A549 treated with CORT108297 at 1 μM for 4 hours (cell line): ENCODE results near the gene AMDHD2. TPM values are rescaled to one million over a fixed set of nuclear protein-coding genes. Genes with fewer than 3 reads are reported as not detected.

Source experiments
- total RNA-seq: library from RNA; stranded (reverse); fragments of 200-300 nt; extraction: Qiagen RNA extraction; gene quantifications from 5 replicates; pipeline ENCODE4 v1.2.3, GENCODE V29; 2022

AMDHD2 gene, protein sequence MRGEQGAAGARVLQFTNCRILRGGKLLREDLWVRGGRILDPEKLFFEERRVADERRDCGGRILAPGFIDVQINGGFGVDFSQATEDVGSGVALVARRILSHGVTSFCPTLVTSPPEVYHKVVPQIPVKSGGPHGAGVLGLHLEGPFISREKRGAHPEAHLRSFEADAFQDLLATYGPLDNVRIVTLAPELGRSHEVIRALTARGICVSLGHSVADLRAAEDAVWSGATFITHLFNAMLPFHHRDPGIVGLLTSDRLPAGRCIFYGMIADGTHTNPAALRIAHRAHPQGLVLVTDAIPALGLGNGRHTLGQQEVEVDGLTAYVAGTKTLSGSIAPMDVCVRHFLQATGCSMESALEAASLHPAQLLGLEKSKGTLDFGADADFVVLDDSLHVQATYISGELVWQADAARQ
- total RNA-seq, result 16.1 to 31.7 TPM (median 29.1 TPM) in 5 replicates

DNA sequence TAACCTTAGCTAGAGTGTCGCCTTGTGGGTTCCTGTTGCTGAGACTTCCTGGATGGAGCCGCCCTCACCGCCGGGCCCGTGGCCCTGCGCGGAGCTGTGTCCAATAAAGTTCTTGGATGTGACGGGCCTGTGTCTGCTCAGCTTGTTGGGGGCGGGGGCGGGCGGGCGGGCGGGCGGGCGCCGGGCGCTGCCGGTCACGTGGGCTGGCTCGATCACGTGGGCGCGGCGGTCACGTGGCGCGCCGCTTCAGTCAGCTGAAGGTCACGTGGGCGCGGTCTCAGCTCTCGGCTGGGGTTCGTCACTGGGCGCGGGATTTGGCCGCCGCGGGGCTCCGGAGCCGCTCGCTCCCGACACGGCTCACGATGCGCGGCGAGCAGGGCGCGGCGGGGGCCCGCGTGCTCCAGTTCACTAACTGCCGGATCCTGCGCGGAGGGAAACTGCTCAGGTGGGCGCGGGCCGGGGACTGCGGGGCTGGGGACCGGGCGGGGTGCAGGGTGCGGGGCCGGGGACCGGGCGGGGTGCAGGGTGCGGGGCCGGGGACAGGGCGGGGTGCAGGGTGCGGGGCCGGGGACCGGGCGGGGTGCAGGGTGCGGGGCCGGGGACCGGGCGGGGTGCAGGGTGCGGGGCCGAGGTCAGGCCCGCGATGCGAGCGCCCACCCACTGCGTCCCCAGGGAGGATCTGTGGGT is at the start of gene AMDHD2:
TSS of gene AMDHD2 (plus strand) at position 275 of the 687 bp plus-strand sequence. CDS start at position 363, 88 bp downstream.

DNA sequence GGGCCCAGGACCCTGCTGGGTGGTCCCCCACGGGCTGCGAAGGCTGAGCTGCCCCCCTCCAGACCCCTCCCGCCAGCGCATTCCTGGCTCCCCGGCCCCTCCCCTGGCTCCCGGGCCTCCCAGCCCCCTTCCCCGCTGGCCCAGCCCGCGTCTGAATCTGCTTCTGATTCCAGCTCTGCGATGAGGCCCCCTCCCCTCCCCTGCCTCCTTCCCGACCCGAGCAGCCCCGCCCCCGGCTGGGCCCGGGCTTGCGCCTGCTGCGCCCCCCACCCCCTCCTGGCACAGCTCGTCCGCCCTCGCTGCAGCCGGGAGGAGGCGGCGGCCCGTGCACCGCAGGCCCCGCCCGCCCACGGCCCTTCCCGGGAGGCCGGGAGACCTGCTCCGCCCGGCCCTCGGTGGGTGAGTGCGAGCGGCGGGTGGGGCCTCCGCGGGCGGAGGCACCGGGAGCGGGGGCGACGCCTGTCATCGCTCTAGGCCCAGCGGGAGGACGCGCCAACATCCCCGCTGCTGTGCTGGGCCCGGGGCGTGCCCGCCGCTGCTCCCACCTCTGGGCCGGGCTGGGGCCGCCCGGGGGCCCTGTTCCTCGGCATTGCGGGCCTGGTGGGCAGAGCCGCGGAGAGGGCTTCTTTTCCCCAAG is 49.0 kb upstream of the AMDHD2 start, which contains the start of gene NTN3:
TSS of gene NTN3 (plus strand) at position 282 of the 637 bp plus-strand sequence. CDS start 405 bp downstream, outside the sequence.

DNA sequence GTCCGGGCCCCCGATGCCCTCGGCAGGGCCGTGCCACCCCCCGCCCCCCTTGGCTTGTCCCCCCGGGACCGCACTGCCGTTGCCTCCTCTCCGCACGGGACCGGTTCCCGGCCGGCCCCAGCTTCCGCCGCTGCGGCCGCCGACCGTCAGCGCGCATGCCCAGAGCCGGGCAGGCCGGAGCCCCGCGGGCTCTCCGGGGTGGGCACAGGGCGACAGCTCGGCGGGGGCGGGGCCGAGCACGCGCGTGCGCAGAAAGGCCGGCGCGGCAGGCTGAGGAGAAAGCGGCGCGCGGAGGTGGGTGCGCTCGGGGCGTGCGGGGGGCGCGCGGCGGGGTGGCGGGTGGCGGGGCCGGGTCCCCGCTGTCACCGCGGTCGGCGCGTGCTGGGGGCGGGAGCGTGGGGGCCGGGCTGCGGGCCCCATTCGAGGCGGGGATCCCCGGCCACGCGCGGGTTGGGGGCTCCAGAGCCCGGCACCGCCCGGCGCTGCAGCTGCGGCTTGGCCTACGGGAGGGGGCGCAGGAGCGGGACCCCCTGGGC is 45.2 kb upstream of the AMDHD2 start, which contains the start of gene TBC1D24:
TSS of gene TBC1D24 (plus strand) at position 251 of the 536 bp plus-strand sequence. CDS start 21,022 bp downstream, outside the sequence.

DNA sequence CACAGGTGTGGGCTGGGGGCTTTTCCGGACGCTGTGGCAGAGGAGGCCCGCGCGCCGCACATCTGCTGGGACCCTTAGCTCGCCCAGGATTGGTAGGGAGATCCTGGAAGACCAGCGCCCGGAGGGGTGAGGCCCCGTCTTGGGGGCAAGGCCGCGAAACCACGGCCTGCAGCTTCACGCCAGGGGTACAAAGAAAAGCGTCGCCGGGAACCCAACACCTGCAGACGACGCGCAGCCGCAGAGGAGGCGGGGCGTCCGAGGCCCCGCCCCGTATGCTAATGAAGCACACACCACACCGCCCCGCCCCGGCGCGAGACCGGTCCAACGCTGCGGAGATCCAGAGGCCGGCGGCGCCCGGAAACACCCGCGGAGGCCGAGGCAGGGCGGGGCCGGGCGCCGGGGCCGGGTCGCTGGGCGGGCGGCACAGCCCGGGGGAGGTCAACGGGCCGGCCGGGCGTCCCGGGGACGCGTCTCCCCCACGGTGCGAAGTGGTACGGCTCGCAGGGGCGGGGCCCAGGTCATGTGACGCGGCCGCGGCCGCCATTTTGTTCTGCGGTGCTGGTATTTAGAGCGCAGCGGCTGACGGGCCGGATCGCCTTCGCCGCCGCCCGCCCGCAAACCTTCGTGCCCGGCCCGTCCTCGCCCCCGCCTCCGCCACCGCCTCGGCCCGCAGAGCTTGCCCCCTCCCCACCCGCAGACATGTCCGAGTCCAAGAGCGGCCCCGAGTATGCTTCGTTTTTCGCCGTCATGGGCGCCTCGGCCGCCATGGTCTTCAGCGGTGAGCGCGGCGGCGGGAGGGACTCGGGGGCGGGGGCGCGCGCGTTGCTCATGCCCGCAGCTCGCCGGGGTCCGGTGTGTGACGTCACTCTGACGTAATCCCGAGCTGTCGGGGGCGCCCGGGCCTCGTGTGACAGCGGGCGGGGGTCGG is 6.5 kb upstream of the AMDHD2 start, which contains the start of gene ATP6V0C:
TSS of gene ATP6V0C (plus strand) at position 548 of the 928 bp plus-strand sequence. CDS start at position 700, 152 bp downstream.

DNA sequence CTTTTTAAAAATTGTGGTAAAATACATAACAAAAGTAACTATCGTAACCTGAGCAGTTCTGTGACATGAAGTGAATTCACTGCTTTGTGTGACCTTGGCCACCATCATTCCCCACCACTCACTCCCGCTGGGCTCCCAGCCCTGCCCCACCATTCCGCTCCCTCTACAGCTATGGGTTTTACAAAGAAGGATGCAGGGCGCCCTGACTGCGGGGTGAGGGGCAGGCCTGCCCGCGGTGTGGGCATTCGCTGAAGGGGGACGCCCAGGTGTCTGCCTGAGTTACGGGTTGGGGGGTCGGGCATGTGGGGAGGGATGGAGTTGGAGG is 11.2 kb downstream of the AMDHD2 start, which contains the start of gene CEMP1:
TSS of gene CEMP1 (minus strand) at position 38 of the 325 bp plus-strand sequence. CDS start 335 bp downstream, outside the sequence.

DNA sequence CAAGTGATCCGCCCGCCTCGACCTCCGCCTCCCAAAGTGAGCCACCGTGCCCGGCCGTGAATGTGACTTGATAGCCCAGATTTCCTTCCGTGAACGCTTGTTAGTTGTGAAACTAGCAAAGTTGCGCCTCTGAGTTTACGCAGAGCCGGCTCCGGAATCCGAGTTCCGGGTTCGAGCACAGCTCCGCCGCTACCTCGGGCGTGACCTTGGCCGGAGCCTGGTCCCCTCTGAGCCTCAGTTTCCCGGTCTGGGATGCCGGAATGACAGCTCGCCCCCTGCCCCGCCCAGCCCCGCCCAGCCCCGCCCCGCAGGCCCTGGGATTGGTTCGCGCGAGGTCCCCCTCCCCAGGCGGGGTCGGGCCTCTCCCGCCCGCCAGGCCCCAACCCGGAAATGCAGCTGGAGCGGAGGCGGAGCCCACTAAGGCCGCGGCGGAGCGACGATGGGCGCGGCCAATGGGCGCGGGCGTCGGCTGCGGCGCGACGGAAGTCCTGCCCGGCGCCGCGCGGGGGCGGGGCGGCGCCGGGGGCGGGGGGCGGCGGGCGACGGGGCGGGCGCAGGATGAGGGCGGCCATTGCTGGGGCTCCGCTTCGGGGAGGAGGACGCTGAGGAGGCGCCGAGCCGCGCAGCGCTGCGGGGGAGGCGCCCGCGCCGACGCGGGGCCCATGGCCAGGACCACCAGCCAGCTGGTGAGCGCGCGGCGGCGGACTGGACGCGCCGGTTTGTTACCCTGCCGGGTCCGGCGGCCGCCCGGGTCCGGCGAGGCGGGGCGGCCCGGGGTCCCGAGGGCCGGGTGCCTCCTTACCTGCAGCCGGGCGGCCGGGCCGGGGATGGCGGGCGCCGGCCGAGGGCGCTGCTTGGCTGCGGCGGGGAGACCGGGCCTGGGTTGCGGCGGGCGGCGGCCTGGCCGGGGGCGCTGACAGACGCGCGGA is 17.5 kb downstream of the AMDHD2 start, which contains the start of gene PDPK1:
TSS of gene PDPK1 (plus strand) at position 571 of the 929 bp plus-strand sequence. CDS start at position 663, 92 bp downstream.

Other genes starting within 250 kb of the AMDHD2 start
- 14.0 to 21.1 TPM (median 19.2 TPM) in 5 replicates for gene ABCA3, start 179.6 kb upstream of the AMDHD2 start, total RNA-seq
- gene CCNF, start 90.9 kb upstream of the AMDHD2 start, total RNA-seq, result 19.6 to 24.6 TPM (median 23.6 TPM) in 5 replicates
- gene TEDC2, start 60.3 kb upstream of the AMDHD2 start, total RNA-seq, result 19.1 to 26.3 TPM (median 22.0 TPM) in 5 replicates
- gene NTN3, start 49.1 kb upstream of the AMDHD2 start, total RNA-seq, result 0.05 to 0.07 TPM in 2 of 5 replicates, not detected in the others
- 6.3 to 9.5 TPM (median 8.6 TPM) in 5 replicates for gene TBC1D24, start 45.2 kb upstream of the AMDHD2 start, total RNA-seq
- gene ATP6V0C, start 6.4 kb upstream of the AMDHD2 start, total RNA-seq, result 148 to 313 TPM (median 244 TPM) in 5 replicates
- gene CEMP1, start 11.0 kb downstream of the AMDHD2 start, total RNA-seq, result 0.07 to 0.13 TPM (median 0.08 TPM) in 3 of 5 replicates, not detected in the others
- gene PDPK1, start 17.6 kb downstream of the AMDHD2 start, total RNA-seq, result 20.2 to 23.8 TPM (median 21.2 TPM) in 5 replicates
- 34.8 to 46.0 TPM (median 43.1 TPM) in 5 replicates for gene KCTD5, start 162.2 kb downstream of the AMDHD2 start, total RNA-seq
- gene PRSS27, start 199.9 kb downstream of the AMDHD2 start, total RNA-seq, result 0.89 to 1.7 TPM (median 1.5 TPM) in 5 replicates
- gene SRRM2, start 232.3 kb downstream of the AMDHD2 start, total RNA-seq, result 298 to 435 TPM (median 394 TPM) in 5 replicates